ENCODE data around the gene MORN5.

DNA sequence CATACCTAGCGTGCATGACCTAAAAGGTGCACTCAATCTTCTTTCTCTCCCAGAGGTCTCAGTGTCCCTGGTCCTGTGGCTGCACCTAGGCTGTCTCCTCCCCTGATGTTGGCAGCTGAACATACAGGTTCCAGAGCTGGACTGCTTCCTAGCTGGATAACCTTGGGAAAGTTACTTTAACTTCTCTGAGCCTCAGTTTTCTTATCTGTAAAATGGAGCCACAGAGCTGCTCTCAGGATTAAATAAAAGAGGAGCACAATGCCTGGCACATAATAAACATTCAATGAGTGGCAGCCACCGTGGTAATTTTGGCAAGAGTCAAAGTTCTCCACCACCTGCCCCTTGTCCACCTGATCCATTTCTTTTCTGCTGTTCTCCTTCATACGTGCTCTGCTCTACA, 14.0 kb downstream of the MORN5 start:
- TF ChIP-seq, protein P1, sequence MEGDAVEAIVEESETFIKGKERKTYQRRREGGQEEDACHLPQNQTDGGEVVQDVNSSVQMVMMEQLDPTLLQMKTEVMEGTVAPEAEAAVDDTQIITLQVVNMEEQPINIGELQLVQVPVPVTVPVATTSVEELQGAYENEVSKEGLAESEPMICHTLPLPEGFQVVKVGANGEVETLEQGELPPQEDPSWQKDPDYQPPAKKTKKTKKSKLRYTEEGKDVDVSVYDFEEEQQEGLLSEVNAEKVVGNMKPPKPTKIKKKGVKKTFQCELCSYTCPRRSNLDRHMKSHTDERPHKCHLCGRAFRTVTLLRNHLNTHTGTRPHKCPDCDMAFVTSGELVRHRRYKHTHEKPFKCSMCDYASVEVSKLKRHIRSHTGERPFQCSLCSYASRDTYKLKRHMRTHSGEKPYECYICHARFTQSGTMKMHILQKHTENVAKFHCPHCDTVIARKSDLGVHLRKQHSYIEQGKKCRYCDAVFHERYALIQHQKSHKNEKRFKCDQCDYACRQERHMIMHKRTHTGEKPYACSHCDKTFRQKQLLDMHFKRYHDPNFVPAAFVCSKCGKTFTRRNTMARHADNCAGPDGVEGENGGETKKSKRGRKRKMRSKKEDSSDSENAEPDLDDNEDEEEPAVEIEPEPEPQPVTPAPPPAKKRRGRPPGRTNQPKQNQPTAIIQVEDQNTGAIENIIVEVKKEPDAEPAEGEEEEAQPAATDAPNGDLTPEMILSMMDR (IDR thresholded peaks at IDR 0.05) = no peak
- TF ChIP-seq SIN3A (IDR thresholded peaks at IDR 0.05; ENCODE audit: borderline replicate concordance, insufficient read depth, low read depth, low read length) = no peak
- no peak for TF ChIP-seq POLR2AphosphoS5 (IDR thresholded peaks at IDR 0.05; ENCODE audit: low read depth, low read length)
- TF ChIP-seq, protein P2, sequence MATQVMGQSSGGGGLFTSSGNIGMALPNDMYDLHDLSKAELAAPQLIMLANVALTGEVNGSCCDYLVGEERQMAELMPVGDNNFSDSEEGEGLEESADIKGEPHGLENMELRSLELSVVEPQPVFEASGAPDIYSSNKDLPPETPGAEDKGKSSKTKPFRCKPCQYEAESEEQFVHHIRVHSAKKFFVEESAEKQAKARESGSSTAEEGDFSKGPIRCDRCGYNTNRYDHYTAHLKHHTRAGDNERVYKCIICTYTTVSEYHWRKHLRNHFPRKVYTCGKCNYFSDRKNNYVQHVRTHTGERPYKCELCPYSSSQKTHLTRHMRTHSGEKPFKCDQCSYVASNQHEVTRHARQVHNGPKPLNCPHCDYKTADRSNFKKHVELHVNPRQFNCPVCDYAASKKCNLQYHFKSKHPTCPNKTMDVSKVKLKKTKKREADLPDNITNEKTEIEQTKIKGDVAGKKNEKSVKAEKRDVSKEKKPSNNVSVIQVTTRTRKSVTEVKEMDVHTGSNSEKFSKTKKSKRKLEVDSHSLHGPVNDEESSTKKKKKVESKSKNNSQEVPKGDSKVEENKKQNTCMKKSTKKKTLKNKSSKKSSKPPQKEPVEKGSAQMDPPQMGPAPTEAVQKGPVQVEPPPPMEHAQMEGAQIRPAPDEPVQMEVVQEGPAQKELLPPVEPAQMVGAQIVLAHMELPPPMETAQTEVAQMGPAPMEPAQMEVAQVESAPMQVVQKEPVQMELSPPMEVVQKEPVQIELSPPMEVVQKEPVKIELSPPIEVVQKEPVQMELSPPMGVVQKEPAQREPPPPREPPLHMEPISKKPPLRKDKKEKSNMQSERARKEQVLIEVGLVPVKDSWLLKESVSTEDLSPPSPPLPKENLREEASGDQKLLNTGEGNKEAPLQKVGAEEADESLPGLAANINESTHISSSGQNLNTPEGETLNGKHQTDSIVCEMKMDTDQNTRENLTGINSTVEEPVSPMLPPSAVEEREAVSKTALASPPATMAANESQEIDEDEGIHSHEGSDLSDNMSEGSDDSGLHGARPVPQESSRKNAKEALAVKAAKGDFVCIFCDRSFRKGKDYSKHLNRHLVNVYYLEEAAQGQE (IDR thresholded peaks at IDR 0.05; ENCODE audit: insufficient read depth in 1 of 2, low read depth in 2 of 2, low read length in 1 of 2) = no peak
- no peak for TF ChIP-seq TCF7L2 (IDR thresholded peaks at IDR 0.05; ENCODE audit: low read depth, low read length)

Measured in Panc1 (cell line).